Measurements from ENCODE around the gene SCYGR3.
"Not testable (repeated sequence)": the region's sequence is repeated elsewhere in the genome, so short reads cannot be mapped to it uniquely, and the experiment has no call there.

The SCYGR3 gene

DNA sequence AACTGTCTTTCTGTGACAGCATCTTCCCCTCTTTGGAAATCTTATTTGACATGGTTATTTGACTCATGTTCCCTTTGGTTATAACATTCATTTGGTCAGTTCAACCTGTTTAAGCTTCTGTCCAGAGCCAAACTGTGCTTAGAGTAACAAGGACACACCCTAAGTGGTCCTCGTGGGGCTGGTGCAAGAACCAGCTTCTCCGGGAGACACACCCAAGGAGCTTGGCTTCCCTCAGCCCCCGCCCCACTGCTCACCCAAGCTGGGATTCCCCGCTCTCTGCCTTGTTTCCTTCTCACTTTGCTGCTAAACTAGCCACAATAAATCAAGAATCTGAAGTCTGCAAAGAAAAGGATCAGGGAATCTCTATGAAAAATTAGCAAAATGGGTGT lies 1.4 kb downstream of the SCYGR3 start:
- no peak for DNase-seq (ENCODE audit: low read depth, low spot score)

GRCh38 chr2:227612546-227613271 lies 1.9 kb downstream of the SCYGR3 start:
- no peak for DNase-seq (ENCODE audit: low read depth, low spot score)

GRCh38 chr2:227610123-227610522 lies 4.5 kb downstream of the SCYGR3 start:
- DNase-seq (ENCODE audit: low read depth, low spot score), result no peak

DNA sequence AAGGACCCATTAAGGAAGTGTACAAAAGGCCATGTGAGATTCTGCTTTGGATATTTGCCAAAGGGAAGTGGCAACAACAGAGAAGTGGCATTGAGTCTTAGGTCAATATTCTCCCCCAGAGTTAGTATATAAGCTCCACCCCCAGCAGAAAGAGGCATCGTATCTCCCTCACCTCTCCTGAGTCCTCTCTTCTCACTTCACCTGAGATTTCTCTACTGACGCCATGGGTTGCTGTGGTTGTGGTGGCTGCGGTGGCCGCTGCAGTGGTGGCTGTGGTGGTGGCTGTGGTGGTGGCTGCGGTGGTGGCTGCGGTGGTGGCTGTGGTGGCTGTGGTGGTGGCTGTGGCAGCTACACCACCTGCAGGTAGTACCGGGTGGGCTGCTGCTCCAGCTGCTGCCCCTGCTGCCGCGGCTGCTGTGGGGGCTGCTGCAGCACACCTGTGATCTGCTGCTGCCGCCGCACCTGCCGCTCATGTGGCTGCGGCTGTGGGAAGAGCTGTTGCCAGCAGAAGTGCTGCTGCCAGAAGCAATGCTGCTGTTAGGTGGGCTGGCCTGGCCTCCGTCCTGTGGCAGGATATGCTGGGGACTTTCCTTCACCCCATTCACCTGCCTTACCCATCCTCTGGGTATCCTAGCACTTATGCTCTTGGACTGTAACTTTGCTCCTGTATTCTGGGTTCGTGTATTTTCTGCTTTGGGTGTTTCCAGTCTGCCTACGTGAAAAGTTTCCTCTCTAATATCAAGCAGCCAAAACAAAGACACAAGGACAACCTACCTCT lies 5.9 kb downstream of the SCYGR3 start:
- DNase-seq (ENCODE audit: low read depth, low spot score), result no peak

DNA sequence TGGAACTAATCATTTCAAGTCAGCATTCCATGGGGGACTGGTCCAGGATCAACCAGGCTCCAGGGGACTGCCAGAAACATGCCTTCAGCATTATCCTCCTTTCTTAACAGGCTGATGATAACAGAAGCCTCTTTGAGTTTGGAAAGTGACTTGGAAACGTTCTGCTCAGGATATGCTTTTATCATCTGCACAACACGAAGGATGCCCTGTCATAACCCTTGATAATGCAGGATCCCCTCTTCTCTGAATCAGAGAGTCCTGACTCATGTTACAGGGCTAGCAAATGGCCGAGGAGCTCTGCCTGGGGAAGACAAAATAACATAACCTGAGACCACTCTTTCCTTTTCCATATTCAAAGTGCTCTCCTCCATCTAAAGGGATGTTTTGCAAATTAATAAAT lies 6.7 kb downstream of the SCYGR3 start:
- DNase-seq (ENCODE audit: low read depth, low spot score), result no peak

DNA sequence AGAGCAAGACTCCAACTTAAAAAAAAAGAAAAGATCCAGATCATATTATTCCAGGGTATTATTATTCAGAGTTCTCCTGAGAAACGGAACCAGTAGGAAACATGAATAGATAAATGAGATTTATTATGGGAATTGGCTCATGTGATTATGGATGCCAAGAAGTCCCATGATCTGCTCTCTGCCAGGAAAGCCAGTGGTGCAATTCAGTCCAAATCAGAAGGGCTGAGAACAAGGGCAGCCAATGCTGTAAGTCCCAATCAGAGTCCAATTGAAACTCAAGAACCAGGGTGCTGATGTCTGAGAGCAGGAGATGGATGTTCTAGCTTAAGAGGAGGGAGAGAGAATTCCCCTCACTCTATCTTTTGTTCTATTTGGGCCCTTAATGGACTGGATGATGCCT lies 8.2 kb downstream of the SCYGR3 start:
- DNase-seq (ENCODE audit: low read depth, low spot score), result no peak

DNA sequence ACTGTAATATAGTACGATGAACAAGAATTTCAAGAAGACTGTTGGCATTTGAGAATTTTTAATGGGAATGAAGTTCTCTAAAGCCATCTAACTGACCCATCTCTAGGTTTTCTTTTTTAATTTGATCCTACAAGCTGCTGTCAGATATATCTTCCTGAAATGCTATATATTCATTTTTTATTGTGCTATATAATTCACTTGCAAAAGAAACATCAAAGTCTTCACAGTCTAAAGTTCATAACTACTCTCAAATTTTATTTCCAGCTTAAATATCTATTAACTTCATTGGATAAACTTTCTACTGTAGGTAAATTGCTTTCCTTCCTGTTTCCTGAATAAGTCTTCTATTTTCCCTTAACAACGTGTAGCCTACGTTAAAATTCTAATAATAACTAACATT lies 12.3 kb downstream of the SCYGR3 start:
- DNase-seq (ENCODE audit: low read depth, low spot score), result no peak

- not testable (repeated sequence) for DNase-seq (ENCODE audit: low read depth, low spot score)
These were observed 15.7 kb downstream of the SCYGR3 start, which contains the start of gene SCYGR2 for GRCh38 chr2:227598835-227599503. SCYGR2 (plus strand) TSS chr2:227598893; CDS start chr2:227598893, 0 bp downstream.

DNA sequence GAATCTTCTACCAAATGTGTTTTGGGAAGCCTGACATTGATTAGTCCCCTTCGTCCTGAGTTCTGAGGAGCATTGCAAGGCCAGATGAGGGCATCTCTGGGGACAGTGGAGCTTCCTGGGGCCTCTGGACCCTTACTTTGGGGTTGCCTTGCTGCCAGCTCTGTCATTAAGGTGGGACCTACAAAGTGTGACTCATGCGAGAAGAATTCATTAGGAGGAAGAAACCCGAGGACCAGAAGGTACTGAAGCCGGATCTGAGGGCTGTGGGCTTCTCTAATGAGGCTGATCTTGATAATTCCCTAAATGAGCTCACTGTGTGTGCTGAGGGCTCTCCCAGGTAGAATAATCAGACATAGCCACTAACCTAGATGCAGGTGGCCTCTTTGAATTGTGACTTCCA lies 16.6 kb downstream of the SCYGR3 start:
- no peak for DNase-seq (ENCODE audit: low read depth, low spot score)

GRCh38 chr2:227597036-227597435 lies 17.6 kb downstream of the SCYGR3 start:
- DNase-seq (ENCODE audit: low read depth, low spot score), result no peak

- no peak for DNase-seq (ENCODE audit: low read depth, low spot score)
These were observed 18.8 kb downstream of the SCYGR3 start for GRCh38 chr2:227595797-227596196.

DNA sequence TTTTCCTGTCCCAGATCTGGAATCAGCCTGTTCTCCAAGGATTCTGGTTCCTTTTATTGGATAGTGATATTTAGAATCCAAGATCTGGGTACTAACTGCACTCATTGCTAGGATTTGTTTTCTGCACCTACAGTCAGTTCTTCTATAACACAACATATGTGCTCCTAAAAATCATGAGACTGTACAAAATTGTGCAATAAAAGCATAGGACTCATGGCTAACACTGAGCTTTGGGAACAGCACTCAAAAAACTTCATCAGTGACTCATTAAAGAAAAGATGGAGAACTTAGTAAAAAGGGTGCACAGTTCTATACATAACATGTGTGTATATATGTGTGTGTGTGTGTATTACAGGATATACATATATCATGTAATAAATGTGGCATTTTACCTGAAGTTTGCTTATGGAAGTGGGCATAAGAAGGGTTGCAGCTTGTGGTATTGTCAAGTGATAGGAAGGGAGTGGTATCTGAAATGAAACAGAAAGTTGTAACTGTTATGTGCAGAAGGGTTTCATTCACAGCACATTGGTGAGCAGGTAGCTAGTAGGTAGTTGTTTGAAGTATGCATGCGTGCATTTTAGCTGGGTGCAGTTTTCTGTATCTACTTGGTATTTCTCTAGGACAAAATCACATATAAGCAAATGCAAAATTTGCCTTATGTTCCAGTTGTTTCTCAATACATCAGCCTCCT lies 21.8 kb downstream of the SCYGR3 start:
- no peak for DNase-seq (ENCODE audit: low read depth, low spot score)

DNA sequence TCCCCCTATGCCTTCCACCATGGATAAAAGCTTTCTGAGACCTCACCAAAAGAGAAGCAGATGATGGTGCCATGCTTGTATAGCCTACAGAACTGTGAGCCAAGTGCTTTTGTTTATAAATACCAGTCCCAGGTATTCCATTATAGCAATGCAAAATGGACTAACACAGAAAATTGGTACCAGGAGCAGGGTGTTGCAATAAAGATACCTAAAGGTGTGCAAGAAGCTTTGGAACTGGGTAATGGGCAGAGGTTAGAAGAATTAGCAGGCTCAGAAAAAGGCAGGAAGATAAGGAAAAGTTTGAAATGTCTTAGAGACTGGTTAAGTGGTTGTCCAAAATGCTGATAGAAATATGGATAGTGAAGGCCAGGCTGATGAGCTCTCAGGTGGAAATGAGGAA lies 32.3 kb downstream of the SCYGR3 start:
- DNase-seq (ENCODE audit: low read depth, low spot score), result no peak

DNA sequence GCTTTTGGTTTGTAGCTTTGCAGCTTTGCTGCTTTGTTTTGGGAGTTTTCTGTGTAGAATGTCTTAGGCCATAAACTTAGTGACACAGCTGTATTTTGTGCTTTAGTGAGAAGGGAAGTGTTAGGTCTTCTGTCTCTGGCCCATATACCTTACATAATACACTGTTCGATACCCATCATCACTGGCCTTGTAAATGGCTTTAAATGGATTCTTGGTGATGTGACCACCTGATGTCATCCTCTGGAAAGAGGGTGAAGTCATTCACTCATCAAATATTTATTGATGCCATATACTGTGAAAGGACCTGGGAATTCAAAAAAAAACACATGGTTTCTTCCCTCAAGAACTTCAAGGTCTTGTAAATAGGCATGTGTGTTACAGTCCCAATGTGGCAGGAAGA lies 34.8 kb downstream of the SCYGR3 start:
- DNase-seq (ENCODE audit: low read depth, low spot score), result no peak

DNA sequence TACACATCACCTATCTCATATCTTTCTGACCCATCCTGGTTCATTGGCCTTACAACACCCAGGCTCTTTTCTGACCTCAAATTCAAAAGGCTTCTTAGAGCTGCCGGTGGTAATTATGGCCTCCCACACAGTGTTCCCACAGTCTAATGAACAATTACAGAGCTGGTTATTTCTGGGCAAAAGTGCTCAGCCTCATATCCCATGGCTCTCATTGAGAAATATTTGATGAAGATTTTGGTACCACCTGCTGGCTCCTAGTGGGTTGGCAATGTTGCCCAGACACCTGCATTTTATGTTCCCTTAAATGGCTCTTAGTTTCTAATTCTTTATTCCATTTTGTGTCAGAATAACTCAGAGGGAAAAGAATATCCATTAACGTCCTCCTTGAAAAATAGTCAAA lies 36.0 kb downstream of the SCYGR3 start:
- DNase-seq (ENCODE audit: low read depth, low spot score), result no peak

- no peak for DNase-seq (ENCODE audit: low read depth, low spot score)
These were observed 37.1 kb downstream of the SCYGR3 start for GRCh38 chr2:227577555-227577954.

GRCh38 chr2:227576812-227577211 lies 37.8 kb downstream of the SCYGR3 start:
- no peak for DNase-seq (ENCODE audit: low read depth, low spot score)

DNA sequence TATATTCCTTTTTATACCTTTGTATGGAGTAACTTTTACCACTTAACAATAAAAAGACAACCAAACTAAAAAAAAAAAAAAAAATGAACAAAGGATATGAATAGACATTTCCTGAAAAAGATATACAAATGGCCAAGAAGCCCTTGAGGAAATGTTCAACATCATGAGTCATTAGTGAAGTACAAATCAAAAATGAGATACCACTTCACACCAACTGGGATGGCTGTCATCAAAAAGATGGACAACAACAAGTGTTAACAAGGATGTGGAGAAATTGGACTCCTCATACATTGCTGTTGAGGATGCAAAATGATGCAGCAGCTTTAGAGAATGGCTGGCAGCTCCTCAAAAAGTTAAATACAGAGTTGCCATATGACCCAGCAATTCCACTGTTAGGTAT lies 38.5 kb downstream of the SCYGR3 start:
- DNase-seq (ENCODE audit: low read depth, low spot score), result no peak

DNA sequence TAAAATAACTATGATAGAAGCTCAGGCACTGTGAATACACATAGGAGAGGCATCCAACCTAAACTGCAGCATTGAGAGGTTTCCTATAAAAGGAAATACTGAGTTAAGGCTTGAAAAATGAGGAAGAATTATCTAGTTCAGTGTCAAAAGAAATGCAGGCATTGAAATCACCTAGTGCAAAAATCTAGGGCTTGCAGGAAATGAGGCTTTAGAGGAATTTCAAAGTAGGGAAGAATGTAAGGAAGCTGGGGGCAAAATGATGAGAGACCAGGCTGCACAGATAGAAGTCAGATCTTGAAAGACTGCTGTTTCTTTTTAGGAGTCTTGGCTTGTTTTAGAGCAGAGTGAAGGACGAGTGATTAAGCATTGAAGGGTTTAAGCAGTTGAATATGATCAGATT lies 44.0 kb downstream of the SCYGR3 start:
- no peak for DNase-seq (ENCODE audit: low read depth, low spot score)

DNA sequence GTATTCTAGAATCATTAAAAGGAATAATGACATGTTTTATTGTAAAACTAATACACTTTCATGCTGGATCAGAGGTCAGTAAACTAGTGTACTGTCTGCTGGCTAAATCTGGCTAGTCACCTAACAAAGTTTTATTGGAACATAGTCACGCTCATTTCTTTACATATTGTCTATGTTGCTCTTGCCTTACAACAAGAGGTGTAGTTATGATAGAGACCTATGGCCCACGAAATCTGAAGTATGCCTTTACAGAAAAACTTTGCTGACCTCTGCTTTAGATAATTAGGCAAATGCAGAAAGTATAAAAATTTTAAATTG lies 45.8 kb downstream of the SCYGR3 start:
- no peak for DNase-seq (ENCODE audit: low read depth, low spot score)

DNA sequence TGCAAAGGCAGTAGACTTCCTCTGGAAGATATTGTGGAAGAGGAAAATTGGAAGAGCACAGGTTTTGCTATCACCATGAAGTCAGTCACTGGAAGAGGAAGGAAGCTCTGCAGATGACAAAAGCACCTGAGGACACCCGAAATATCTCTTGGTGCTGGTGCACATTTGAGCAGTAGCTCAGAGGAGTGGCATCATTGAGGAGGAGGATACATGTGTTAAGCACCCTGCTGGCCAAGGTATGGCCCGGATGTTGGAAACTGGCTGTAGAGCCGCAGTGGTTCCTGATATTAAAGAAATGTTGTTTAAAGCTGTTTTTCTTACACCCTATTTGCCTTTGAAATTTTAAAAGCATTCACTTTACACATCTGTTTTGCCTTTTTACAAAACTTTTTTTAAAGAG lies 48.6 kb downstream of the SCYGR3 start:
- no peak for DNase-seq (ENCODE audit: low read depth, low spot score)

DNA sequence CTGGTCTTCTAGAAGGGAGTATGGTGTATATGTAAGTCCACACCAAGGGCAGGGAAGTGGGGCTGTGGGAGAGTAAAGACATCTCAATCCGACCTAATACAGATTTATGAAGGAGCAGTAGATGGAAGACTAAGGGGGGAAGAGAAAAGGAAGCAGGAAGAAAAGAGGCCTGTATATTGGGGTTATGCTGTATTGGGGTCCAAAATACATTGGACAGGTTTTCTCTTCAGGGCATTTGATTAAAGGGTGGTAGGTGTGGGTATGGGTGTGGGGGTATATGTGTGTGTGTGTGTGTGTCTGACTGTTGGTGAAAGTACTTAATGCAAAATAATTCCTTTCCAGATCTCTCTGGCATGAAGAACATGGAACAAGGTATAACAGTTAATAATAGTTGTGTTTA lies 49.6 kb downstream of the SCYGR3 start:
- no peak for DNase-seq (ENCODE audit: low read depth, low spot score)
